Endothelial cell of umbilical vein (primary cell): ENCODE measurements around the gene PIK3C2G. TPM values are rescaled to one million over a fixed set of nuclear protein-coding genes. Genes with fewer than 3 reads are reported as not detected.

ENCODE experiments used
- BruUV-seq: library from RNA; stranded (reverse); fragments of 400-500 nt; replicated peaks from 2 replicates; lab custom pipeline; 2021; lab: Mats Ljungman, UMichigan
- CTCF ChIA-PET: fragments of 300-600, 350-600 bp; sonication (Branson Sonifier 250); formaldehyde crosslinking; loops from one replicate; lab custom pipeline; 2021; ENCODE audit warnings: antibody characterized with exemption, inconsistent platforms; lab: Charles Lee
- POLR2A ChIA-PET: fragments of 300-600, 350-600 bp; sonication (Branson Sonifier 250); formaldehyde crosslinking; loops from one replicate; lab custom pipeline; 2021; ENCODE audit warnings: antibody characterized with exemption, inconsistent platforms; lab: Charles Lee
- DNase-seq: peaks from one replicate; pipeline ENCODE4 v3.0.0-alpha.2; 2011; ENCODE audit warnings: low read depth, low spot score
- FAIRE-seq: peaks from 2 replicates; lab custom pipeline; 2011; peaks lifted over from hg19 to GRCh38; lab: Jason Lieb, UNC
- H2AFZ ChIP-seq: 2 replicates; pipeline ENCODE4 v1.6.0; 2012; ENCODE audit warnings: low read depth, low read length, control low read depth, inconsistent platforms
- H3K27ac ChIP-seq: 2 replicates; pipeline ENCODE4 v1.5.1; 2011; ENCODE audit warnings: low read depth, mild to moderate bottlenecking, control low read depth, low read length, moderate library complexity; ENCODE audit not compliant: insufficient read depth
- H3K27me3 ChIP-seq, 2 experiments: 2 replicates each; pipeline versions ENCODE4 v1.6.0 to v1.6.1; 2011; ENCODE audit warnings: low read length in 2 of 2, mixed read lengths in 1 of 2; ENCODE audit not compliant: control insufficient read depth in 2 of 2, insufficient read depth in 2 of 2
- H3K36me3 ChIP-seq, 2 experiments: 2 replicates in 1 of 2; 3 replicates in 1 of 2; pipeline ENCODE4 v1.5.1; 2011; ENCODE audit warnings: low read length in 2 of 2, mild to moderate bottlenecking in 1 of 2, moderate library complexity in 1 of 2; ENCODE audit not compliant: control insufficient read depth in 2 of 2, insufficient read depth in 2 of 2; ENCODE audit errors: extremely low read depth in 1 of 2
- H3K4me1 ChIP-seq: 3 replicates; pipeline ENCODE4 v1.5.1; 2011; ENCODE audit warnings: mild to moderate bottlenecking, low read length; ENCODE audit not compliant: control insufficient read depth, insufficient read depth; ENCODE audit errors: extremely low read depth
- H3K4me2 ChIP-seq: 2 replicates; pipeline ENCODE4 v1.6.1; 2011; ENCODE audit warnings: low read length, control low read depth, mixed read lengths; ENCODE audit not compliant: insufficient read depth
- H3K4me3 ChIP-seq, 3 experiments: fragments of 200-600 bp in 1 of 3; sonication (generic), shearing (Covaris generic) in 1 of 3; replicated peaks in 1 of 3; 2 replicates each; pipeline ENCODE4 v1.5.1; 2011 to 2016; ENCODE audit warnings: control low read depth in 3 of 3, low read length in 3 of 3, mild to moderate bottlenecking in 2 of 3, inconsistent platforms in 1 of 3, low read depth in 1 of 3, moderate library complexity in 1 of 3; ENCODE audit not compliant: insufficient read depth in 1 of 3
- H3K79me2 ChIP-seq: 2 replicates; pipeline ENCODE4 v1.6.0; 2012; ENCODE audit warnings: low read length, inconsistent platforms; ENCODE audit not compliant: control insufficient read depth, insufficient read depth
- H3K9ac ChIP-seq: replicated peaks from 2 replicates; pipeline ENCODE3; 2011; ENCODE audit warnings: low read length, control low read depth; ENCODE audit not compliant: insufficient read depth; ENCODE audit errors: extremely low read depth
- H3K9me1 ChIP-seq: replicated peaks from 3 replicates; pipeline ENCODE4 v1.6.0; 2011; ENCODE audit warnings: mild to moderate bottlenecking, low read length; ENCODE audit not compliant: control insufficient read depth, insufficient read depth; ENCODE audit errors: extremely low read depth
- H3K9me3 ChIP-seq: replicated peaks from 2 replicates; pipeline ENCODE4 v1.5.1; 2012; ENCODE audit warnings: low read length, inconsistent platforms; ENCODE audit not compliant: control insufficient read depth, insufficient read depth
- H4K20me1 ChIP-seq: replicated peaks from 2 replicates; pipeline ENCODE3; 2011; ENCODE audit warnings: mild to moderate bottlenecking, low read length; ENCODE audit not compliant: control insufficient read depth, insufficient read depth; ENCODE audit errors: extremely low read depth
- CTCF ChIP-seq, 2 donors: IDR thresholded peaks; 1 replicate in 1 of 2; 2 replicates in 1 of 2; pipeline ENCODE4 v1.5.1; 2011; ENCODE audit warnings: low read length in 2 of 2, mild to moderate bottlenecking in 2 of 2, moderate library complexity in 2 of 2, control low read depth in 1 of 2, inconsistent platforms in 1 of 2, low read depth in 1 of 2; ENCODE audit not compliant: insufficient read depth in 1 of 2; ENCODE audit errors: extremely low read depth in 1 of 2
- EZH2 ChIP-seq: IDR thresholded peaks from 2 replicates; pipeline ENCODE4 v1.6.1; 2012; ENCODE audit warnings: borderline replicate concordance, low read depth, mild to moderate bottlenecking, moderate library complexity, low read length, inconsistent platforms; ENCODE audit not compliant: severe bottlenecking
- FOS ChIP-seq: IDR thresholded peaks from 2 replicates; pipeline ENCODE4 v1.6.1; 2011; ENCODE audit warnings: mild to moderate bottlenecking, low read length, moderate library complexity, borderline replicate concordance; ENCODE audit not compliant: insufficient read depth
- GATA2 ChIP-seq: IDR thresholded peaks from 2 replicates; pipeline ENCODE4 v1.7.0; 2011; ENCODE audit warnings: low read depth, mild to moderate bottlenecking, moderate library complexity, mixed read lengths, low read length; ENCODE audit not compliant: insufficient read length, insufficient read depth
- JUN ChIP-seq: IDR thresholded peaks from 2 replicates; pipeline ENCODE4 v1.6.1; 2011; ENCODE audit warnings: borderline replicate concordance, low read depth; ENCODE audit not compliant: insufficient read length, insufficient read depth
- MAX ChIP-seq: IDR thresholded peaks from 2 replicates; pipeline ENCODE4 v1.6.1; 2011; ENCODE audit not compliant: insufficient read depth, insufficient read length
- MYC ChIP-seq: IDR thresholded peaks from one replicate; pipeline ENCODE4 v1.6.1; 2011; ENCODE audit warnings: mild to moderate bottlenecking, low read depth, low read length
- POLR2A ChIP-seq: IDR thresholded peaks from 2 replicates; pipeline ENCODE4 v1.6.1; 2012; ENCODE audit warnings: low read depth, mild to moderate bottlenecking, control low read depth, low read length
- POLR2AphosphoS5 ChIP-seq: IDR thresholded peaks from 2 replicates; pipeline ENCODE4 v1.6.1; 2012; ENCODE audit warnings: low read depth, mild to moderate bottlenecking, control low read depth, low read length, moderate library complexity; ENCODE audit not compliant: insufficient read depth
- dilution Hi-C: fragments of 300-500 bp; cut with MboI; formaldehyde crosslinking; loops from one replicate; pipeline ENCODE4 v1.15.0; 2019; ENCODE audit warnings: low sequenced_read_pairs; ENCODE audit not compliant: extremely low pct_ligation_motif_present
- intact Hi-C: fragments of 100-400 bp; cut with micrococcal nuclease; formaldehyde crosslinking; loops from one replicate; pipeline ENCODE4 v1.10.0; 2022
- polyA plus RNA-seq, 4 experiments: library from polyadenylated mRNA; depleted of rRNA in 3 of 4; stranded (reverse) in 3 of 4; unstranded in 1 of 4; fragments of >200 nt; gene quantifications; 2 replicates each; pipeline versions ENCODE4 v1.2.1 to v1.2.3, GENCODE V29; 2011 to 2012; ENCODE audit warnings: missing spikeins in 1 of 4
- total RNA-seq: library from RNA; stranded (reverse); gene quantifications from 2 replicates; pipeline ENCODE4 v1.2.3, GENCODE V29; 2021

Gene PIK3C2G
- total and polyA plus RNA-seq, 2 donors (not counting 3 experiments of a cell fraction or from before 2014, with no cell fraction given), result not detected

- Histone ChIP-seq H3K27ac (no peak overlapping the region), H2AFZ (no peak overlapping the region), H3K4me3 (no peak overlapping the region), H3K79me2 (no peaks in the 10 kb centered on the region), H3K9ac (no peak overlapping the region), H4K20me1 (no peaks in the 10 kb centered on the region), H3K4me2 (no peak overlapping the region), H3K9me1 (no peaks in the 10 kb centered on the region), H3K27me3 (no peaks in the 10 kb centered on the region), H3K9me3 (no peaks in the 10 kb centered on the region), H3K36me3 (no peaks in the 10 kb centered on the region), H3K4me1 (no peaks in the 10 kb centered on the region)
- dilution Hi-C loops (no loop called here), intact Hi-C loops (no loop called here)
- CTCF ChIA-PET, result interaction anchor here (6.6 kb wide), 1 partner anchor 72 kb away, joined by 173 read pairs; no protein-coding TSS in a partner anchor
- FAIRE-seq (no peak), DNase-seq (no peak)
- POLR2A ChIA-PET, result no interaction called here
- BruUV-seq, result no TSS peak
- TF ChIP-seq MAX, result no peak
- no peak for TF ChIP-seq POLR2AphosphoS5
- no peak for TF ChIP-seq EZH2
- TF ChIP-seq CTCF (IDR thresholded peaks at IDR 0.05; ENCODE audit: extremely low read depth in 1 of 2, insufficient read depth in 1 of 2, low read depth in 1 of 2, low read length in 2 of 2), result no peak
- no peak for TF ChIP-seq JUN
- TF ChIP-seq FOS, result no peak
- no peak for TF ChIP-seq POLR2A
- no peak for TF ChIP-seq MYC
- TF ChIP-seq GATA2, result no peak
These were observed 61.8 kb downstream of the PIK3C2G start for GRCh38 chr12:18323159-18323558.
